ENCODE results near the gene UNC5B.

Gene UNC5B

DNA sequence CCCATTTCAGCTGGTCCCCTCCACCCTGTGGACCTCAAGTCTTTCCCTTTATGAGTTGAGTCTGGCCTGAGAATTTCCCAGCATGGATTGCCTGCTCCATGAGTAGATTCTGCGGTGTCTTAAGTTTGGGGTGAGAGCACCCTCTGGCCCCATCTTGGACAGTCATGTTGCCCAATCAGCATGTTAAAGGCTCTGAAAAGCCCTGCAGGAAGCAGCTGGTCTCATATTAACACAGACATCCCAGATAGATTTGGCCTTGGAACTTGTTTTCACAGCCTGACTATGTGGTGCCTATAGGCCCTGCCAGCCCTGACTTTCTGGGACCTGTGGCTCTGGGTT, 91.2 kb downstream of the UNC5B start:
- no peak for DNase-seq (ENCODE audit: extremely low read depth, low read depth)
- no peak overlapping the region for H3K4me3 ChIP-seq (replicated peaks; ENCODE audit: low read depth, low read length)
- TF ChIP-seq, protein P1, sequence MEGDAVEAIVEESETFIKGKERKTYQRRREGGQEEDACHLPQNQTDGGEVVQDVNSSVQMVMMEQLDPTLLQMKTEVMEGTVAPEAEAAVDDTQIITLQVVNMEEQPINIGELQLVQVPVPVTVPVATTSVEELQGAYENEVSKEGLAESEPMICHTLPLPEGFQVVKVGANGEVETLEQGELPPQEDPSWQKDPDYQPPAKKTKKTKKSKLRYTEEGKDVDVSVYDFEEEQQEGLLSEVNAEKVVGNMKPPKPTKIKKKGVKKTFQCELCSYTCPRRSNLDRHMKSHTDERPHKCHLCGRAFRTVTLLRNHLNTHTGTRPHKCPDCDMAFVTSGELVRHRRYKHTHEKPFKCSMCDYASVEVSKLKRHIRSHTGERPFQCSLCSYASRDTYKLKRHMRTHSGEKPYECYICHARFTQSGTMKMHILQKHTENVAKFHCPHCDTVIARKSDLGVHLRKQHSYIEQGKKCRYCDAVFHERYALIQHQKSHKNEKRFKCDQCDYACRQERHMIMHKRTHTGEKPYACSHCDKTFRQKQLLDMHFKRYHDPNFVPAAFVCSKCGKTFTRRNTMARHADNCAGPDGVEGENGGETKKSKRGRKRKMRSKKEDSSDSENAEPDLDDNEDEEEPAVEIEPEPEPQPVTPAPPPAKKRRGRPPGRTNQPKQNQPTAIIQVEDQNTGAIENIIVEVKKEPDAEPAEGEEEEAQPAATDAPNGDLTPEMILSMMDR (IDR thresholded peaks at IDR 0.05; ENCODE audit: low read depth, low read length, missing control alignments): no peak

DNA sequence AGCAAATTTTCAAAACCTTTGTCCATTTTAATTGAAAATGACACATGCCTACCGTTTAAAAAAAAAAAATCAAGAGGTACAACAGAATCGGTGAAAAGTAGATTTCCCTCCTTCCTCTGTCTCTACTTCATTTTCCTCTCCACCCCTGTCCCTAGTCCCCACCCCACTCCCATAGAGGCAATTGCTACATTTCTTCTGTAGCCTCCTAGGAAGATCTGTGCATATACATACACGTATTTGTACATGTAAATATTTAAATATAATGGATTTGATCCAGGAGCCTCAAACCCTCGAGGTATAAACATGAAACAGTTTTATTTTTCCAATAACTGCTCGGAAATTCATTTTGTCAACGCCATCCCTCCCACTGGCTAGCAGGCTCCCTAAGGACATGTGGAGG, 92.5 kb downstream of the UNC5B start:
- no peak for DNase-seq (ENCODE audit: extremely low read depth, low read depth)
- TF ChIP-seq, protein P1 (IDR thresholded peaks at IDR 0.05; ENCODE audit: low read depth, low read length, missing control alignments): no peak
- H3K4me3 ChIP-seq (replicated peaks; ENCODE audit: low read depth, low read length): no peak overlapping the region

DNA sequence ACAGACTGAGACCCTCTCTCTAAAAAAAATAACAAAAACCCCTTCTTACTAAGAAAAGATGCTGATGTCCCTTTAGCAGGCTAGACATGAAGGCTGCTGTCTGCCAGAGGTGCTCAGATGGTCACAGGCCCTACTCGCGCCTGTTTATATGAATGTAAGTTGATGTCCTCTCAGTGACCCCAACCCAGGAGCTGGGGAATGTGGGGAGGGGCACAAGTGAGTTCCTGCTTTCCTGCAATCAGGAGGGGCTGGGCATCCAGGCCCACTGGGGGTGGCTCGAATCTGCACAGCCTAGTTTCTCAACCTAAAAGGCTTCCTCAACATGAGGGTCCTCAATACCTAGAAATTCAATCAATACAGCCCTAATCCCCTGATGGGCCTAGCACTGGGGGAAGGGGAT, 94.6 kb downstream of the UNC5B start:
- no peak overlapping the region for H3K4me3 ChIP-seq (replicated peaks; ENCODE audit: low read depth, low read length)
- TF ChIP-seq, protein P1 (IDR thresholded peaks at IDR 0.05; ENCODE audit: low read depth, low read length, missing control alignments): no peak
- no peak for DNase-seq (ENCODE audit: extremely low read depth, low read depth)

DNA sequence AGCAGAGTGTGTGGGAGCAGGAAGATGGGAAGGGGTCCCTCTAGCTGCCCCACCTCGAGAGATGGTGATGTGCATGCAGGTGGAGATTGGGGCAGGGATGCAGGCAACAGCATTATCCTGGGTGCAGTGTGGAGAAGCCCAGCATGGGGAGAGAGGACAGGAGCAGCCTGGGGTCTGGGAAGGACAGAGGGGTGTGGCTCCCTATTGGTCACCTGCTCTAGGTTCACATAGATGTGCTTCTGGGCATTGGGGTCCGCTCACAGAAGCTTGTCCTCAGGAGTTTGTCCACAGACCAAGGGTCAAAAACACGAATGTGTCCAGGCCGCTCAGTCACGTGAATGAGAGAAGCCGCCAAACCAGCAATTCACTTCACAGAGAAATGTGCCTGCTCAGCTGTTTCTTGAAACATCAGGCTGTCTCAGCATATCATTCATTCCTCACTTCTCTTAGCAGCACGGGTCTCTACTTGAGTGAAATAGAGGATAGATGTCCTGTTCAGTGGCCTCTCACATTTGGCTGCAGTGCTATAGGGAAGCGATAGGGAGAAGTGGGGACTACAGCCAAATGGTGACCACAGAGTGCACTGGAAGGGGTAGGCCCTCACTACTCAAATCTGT, 95.2 kb downstream of the UNC5B start:
- no peak overlapping the region for H3K4me3 ChIP-seq (replicated peaks; ENCODE audit: low read depth, low read length)
- no peak for DNase-seq (ENCODE audit: extremely low read depth, low read depth)
- TF ChIP-seq, protein P1 (IDR thresholded peaks at IDR 0.05; ENCODE audit: low read depth, low read length, missing control alignments): no peak

DNA sequence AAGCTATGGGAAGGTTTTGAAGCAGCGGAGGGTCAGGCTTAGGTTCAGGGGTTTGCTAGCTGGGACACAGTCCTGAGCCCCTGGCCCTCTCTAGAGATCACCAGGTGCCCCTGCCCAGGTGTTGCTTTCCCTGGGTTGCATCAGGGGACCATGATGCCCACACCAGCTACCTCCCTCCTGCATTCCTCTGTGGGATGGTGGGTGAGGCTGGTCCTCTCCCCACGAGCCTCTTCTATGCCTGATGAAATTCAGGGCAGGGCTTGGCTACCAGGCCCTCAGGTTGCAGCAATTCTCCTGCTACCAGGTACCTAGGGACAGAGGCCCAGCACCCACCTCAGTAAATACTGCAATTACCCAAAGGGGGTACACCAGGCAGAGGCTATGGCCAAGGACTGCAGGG, 95.9 kb downstream of the UNC5B start:
- DNase-seq (ENCODE audit: extremely low read depth, low read depth): no peak
- no peak overlapping the region for H3K4me3 ChIP-seq (replicated peaks; ENCODE audit: low read depth, low read length)
- TF ChIP-seq, protein P1 (IDR thresholded peaks at IDR 0.05; ENCODE audit: low read depth, low read length, missing control alignments): no peak

DNA sequence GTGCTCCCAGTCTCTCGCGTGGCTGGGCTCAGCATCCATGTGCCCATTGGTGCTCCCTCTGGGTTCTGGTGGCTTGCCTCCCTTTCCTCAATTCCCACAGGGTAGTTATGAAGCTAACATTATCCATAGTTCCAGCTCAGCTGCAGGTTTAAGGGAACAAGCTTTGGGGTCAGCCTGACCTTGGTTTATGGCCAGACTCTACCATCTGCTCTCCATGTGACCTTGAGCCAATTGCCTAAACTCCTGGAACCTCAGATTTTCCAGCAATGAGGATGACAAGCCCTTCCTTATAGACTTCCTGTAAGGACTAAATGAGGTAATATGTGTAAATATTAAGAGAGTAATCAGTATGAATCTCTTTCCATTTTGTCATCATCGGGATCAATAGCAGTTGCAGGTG, 96.6 kb downstream of the UNC5B start:
- no peak for DNase-seq (ENCODE audit: extremely low read depth, low read depth)
- H3K4me3 ChIP-seq (replicated peaks; ENCODE audit: low read depth, low read length): no peak overlapping the region
- TF ChIP-seq, protein P1 (IDR thresholded peaks at IDR 0.05; ENCODE audit: low read depth, low read length, missing control alignments): no peak

DNA sequence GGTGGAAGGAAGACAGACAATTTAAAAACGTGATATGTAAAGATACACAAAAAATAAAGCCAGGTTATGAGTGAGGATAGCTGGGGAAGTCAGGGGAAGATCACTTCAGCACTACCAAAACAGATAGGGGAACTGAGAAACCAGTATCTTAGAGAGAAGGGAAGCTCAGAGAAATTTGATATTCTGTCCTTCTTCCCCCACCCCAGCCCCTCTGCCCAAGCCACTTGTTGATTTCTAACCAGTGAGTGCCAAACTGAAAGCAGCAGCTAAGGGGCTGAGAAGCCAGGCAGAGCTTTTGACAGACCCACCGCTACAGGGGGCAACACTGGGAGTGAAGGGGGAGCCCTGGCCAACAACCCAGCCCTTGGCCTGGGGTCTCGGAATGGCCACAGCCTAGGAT, 97.5 kb downstream of the UNC5B start:
- DNase-seq (ENCODE audit: extremely low read depth, low read depth): no peak
- no peak overlapping the region for H3K4me3 ChIP-seq (replicated peaks; ENCODE audit: low read depth, low read length)
- TF ChIP-seq, protein P1 (IDR thresholded peaks at IDR 0.05; ENCODE audit: low read depth, low read length, missing control alignments): no peak

Data from HFF-Myc (cell line).